ENCODE measurements around the gene RUNDC3A. TPM values are rescaled to one million over a fixed set of nuclear protein-coding genes. Genes with fewer than 3 reads are reported as not detected.

Gene RUNDC3A
- total and polyA plus RNA-seq, 2 of the 13 experiments (the other 11 are each of a cell fraction or from before 2014, with no cell fraction given), result 0.25 TPM; not detected in 1

- TF ChIP-seq ZNF407 (CRISPR knock-in tag; IDR thresholded peaks at IDR 0.05; ENCODE audit: not compliant biosample characterization), result no peak
- TF ChIP-seq NKX3-1 (CRISPR knock-in tag; IDR thresholded peaks at IDR 0.05), result no peak
- TF ChIP-seq ZBTB25 (CRISPR knock-in tag; IDR thresholded peaks at IDR 0.05), result peak; percentile 34; the same call in 1 of the 2 replicates
- no peak for TF ChIP-seq RERE (CRISPR knock-in tag; IDR thresholded peaks at IDR 0.05; ENCODE audit: low read depth)
- no peak for TF ChIP-seq ZNF841 (CRISPR knock-in tag; IDR thresholded peaks at IDR 0.05; ENCODE audit: borderline replicate concordance)
- TF ChIP-seq ZNF512 (CRISPR knock-in tag; IDR thresholded peaks at IDR 0.05), result no peak
- no peak for TF ChIP-seq ZBTB3 (CRISPR knock-in tag; IDR thresholded peaks at IDR 0.05; ENCODE audit: borderline replicate concordance, low read depth)
- TF ChIP-seq EP300 (IDR thresholded peaks at IDR 0.05; ENCODE audit: low read depth in 2 of 2, low read length in 2 of 2), result no peak
- peak; percentile 41; the same call in 1 of the 2 replicates for TF ChIP-seq EP300 (CRISPR knock-in tag; IDR thresholded peaks at IDR 0.05; ENCODE audit: borderline replicate concordance)
- TF ChIP-seq RXRB (CRISPR knock-in tag; IDR thresholded peaks at IDR 0.05; ENCODE audit: borderline replicate concordance), result no peak
- no peak for TF ChIP-seq ZNF816 (CRISPR knock-in tag; IDR thresholded peaks at IDR 0.05; ENCODE audit: borderline replicate concordance)
- TF ChIP-seq ZNF292 (CRISPR knock-in tag; IDR thresholded peaks at IDR 0.05; ENCODE audit: borderline replicate concordance, low read depth), result no peak
Observed at GRCh38 chr17:44350733-44351226, 42.4 kb downstream of the RUNDC3A start (continued).
